OCI-LY7 (cell line): Measurements from ENCODE around the gene FOXP1.

Source experiments
- EZH2phosphoT487 ChIP-seq: fragments of 200-600 bp; sonication (generic); IDR thresholded peaks from 2 replicates; pipeline ENCODE4 v1.6.1; 2018; ENCODE audit warnings: low read depth, borderline replicate concordance, mild to moderate bottlenecking, mixed run types, antibody characterized with exemption, low read length, moderate library complexity, mixed read lengths
- TF ChIP-seq, protein P1 (sequence below): fragments of 200-600 bp; sonication (generic); conservative IDR thresholded peaks from 2 replicates; pipeline ENCODE4 v1.5.1; 2014; ENCODE audit warnings: mild to moderate bottlenecking, antibody characterized with exemption, low read length, moderate library complexity, mixed read lengths

DNA sequence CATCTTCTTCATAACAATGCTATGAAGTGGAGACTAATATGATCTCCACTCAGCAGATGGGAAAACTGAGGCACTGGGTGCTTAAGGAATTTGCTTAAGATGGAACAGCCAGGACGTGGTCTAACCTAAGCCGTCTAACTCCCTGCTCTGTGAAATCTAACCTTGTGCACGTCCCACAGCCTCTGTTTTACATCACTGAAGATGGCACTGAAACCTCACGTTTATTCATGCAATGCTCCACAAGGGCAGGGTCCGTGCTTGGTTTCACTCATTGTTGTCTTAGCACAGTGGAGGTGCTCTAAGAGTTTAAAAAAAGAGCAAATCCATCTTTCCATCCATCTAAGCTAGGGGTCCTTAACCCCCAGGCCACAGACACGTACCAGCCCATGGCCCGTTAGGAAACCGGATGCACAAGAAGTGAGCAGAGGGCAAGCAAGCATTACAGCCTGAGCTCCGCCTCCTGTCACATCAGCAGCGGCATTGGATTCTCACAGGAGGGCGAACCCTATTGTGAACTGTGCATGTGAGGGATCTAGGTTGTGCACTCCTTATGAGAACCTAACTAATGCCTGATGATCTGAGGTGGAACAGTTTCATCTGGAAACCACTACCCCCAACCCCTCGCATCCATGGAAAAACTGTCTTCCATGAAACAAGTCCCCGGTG lies 118.0 kb downstream of the FOXP1 start:
- TF ChIP-seq, protein P1, sequence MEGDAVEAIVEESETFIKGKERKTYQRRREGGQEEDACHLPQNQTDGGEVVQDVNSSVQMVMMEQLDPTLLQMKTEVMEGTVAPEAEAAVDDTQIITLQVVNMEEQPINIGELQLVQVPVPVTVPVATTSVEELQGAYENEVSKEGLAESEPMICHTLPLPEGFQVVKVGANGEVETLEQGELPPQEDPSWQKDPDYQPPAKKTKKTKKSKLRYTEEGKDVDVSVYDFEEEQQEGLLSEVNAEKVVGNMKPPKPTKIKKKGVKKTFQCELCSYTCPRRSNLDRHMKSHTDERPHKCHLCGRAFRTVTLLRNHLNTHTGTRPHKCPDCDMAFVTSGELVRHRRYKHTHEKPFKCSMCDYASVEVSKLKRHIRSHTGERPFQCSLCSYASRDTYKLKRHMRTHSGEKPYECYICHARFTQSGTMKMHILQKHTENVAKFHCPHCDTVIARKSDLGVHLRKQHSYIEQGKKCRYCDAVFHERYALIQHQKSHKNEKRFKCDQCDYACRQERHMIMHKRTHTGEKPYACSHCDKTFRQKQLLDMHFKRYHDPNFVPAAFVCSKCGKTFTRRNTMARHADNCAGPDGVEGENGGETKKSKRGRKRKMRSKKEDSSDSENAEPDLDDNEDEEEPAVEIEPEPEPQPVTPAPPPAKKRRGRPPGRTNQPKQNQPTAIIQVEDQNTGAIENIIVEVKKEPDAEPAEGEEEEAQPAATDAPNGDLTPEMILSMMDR = no peak
- TF ChIP-seq EZH2phosphoT487 = no peak
